ENCODE results near the gene PARP16.
"Not testable (repeated sequence)": the region's sequence is repeated elsewhere in the genome, so short reads cannot be mapped to it uniquely, and the experiment has no call there.

The PARP16 gene

DNA sequence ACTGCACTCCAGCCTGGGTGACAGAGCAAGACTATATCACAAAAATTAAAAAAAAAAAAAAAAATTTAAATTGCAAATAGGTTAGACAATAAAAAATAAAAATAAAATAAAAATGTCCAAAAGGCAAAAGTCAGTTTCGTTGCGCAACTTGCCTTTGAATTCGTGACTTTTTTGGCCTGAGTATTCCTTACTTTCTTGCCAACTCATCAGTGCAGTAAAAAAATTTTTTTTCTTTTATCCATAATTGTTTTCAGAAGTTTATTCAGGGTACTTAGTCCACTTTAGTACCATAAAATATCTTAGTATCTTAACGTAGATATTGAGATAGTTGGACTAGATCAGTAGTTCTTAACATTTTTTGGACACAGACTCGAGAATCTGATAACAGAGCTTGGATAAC is 53.0 kb downstream of the PARP16 start:
- no peak for DNase-seq (ENCODE audit: low read depth)

DNA sequence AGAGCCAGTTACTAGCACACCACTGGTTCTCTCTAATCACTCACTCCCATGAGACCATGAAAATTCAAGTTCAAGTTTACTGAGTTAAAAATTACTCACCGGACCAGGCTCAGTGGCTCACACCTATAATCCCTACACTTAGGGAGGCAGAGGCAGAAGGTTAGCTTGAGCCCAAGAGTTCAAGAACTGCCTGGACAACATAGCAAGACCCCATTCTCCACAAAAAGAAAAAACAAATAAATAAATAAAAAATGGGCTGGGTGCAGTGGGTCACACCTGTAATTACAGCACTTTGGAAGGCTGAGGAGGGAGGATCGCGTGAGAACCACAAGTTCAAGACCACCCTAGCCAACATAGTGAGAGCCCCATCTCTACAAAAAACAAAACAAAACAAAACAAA is 54.2 kb downstream of the PARP16 start:
- DNase-seq (ENCODE audit: low read depth), result no peak

- DNase-seq (ENCODE audit: low read depth), result no peak
These were observed 55.4 kb downstream of the PARP16 start for GRCh38 chr15:65231306-65231705.

GRCh38 chr15:65226901-65227300 is 59.8 kb downstream of the PARP16 start:
- DNase-seq (ENCODE audit: low read depth), result not testable (repeated sequence)

DNA sequence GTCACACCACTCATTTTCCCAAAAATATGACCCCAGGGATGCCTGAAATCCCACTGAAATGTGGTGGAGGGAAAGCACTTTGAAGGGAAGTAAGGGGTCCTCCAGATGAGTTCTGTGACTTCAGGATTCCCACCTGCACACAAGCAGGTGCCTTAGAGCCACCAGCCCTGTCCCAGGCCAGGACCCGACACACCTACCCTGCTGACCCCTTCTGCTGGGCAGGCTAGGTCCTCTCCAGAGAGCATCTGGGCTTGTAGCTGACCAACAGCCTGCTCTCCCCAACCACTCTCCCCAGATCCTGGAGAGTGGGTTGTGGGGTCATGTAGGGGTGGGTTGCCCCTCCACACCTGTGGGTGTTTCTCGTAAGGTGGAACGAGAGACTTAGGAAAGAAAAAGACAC is 60.5 kb downstream of the PARP16 start:
- no peak for DNase-seq (ENCODE audit: low read depth)

- no peak for DNase-seq (ENCODE audit: low read depth)
These were observed 62.7 kb downstream of the PARP16 start for GRCh38 chr15:65223996-65224395.

GRCh38 chr15:65222891-65223290 is 63.8 kb downstream of the PARP16 start:
- DNase-seq (ENCODE audit: low read depth), result no peak

DNA sequence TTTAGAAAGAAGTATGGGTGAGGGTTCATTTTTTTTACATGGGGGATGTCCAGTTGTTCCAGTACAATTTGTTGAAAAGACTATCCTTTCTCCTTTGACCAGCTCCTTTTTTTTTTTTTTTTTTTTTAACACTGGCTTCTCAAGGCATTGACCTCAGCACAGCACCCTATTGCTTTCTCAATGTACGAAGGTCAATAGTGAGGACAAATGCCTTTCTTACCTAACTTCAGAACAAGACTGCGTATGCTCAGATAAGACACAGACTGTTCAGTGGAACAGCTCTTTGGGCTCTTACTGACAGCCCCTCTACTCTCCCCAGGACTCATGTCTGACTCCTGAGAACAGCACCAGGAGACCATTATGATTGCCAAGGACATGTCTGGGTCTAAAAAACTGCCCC is 65.0 kb downstream of the PARP16 start:
- no peak for DNase-seq (ENCODE audit: low read depth)

DNA sequence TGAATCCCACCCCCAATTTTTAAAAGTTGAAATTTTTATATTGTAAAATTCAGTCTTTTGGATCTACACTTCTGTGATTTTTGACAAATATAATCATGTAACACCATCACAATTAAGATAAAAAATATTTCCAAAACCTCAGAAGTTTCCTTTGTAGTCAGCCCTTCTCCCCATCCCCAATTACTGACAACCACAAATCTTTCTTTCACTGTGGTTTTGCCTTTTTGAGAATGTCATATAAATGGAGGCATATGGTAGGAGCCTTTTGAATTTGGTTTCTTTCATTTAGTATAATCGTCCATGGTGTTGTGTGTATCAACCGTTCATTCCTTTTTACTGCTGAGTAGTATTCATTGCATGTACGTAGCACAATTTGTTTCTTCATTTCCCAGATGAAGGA is 67.5 kb downstream of the PARP16 start:
- no peak for DNase-seq (ENCODE audit: low read depth)

DNA sequence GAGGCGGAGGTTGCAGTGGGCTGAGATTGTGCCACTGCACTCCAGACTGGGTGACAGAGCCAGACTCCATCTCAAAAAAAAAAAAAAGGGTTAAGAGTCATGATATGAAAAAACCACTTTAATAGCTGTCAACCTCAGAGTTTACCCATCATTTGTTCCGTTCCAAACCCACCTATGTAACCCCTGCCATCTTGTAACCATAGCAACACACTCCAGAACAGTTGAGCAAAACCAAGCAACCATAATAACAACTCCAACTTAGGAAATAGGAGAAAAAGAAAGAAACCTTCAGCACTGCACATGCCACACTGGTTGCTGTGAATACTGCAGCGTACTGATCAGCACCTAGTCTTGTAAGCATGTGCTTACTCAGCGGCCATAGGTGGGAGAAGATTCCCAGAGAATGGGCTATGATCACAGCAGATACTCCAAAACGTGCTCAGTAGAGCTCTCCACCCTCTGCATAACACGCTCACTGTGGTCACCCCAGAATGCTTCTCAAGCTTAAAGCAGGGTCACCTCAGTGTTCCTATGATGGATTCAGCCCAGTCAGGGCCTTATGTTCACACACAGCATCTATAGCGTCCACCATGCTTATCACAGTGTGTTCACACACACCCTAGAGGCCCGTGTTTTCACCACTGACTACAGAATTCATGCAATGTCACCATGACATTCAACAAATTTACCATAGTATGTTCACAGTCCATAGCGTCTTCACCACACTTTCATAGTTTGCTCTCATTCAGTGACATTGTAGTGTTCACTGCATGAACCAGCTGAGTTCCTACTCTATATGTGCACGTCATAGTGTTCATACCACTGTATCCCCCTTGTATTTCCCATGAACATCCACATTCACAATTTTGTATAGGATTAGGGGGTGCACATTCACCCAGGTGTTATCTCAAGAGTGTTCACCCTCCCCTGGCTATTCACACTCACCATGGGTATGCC is 68.9 kb downstream of the PARP16 start:
- DNase-seq (ENCODE audit: low read depth), result no peak

DNA sequence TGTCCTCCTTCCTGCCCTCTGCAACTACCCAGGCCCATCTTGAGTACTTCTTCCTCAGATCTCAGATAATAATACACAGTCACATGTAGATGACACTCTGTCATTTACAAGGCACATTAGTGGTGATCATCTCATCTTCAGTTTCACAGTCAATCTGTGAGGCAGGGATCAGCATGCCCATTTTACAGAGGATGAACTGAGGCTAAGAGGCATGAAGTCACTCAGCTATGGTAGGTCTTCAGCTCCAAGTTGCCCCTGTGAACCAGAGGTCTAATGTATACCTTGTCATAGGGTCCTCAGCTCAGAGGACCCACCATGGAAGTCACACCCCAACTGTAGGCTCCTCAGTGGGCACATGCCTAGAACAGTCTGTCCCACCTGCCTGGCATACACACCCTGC is 71.2 kb downstream of the PARP16 start:
- no peak for DNase-seq (ENCODE audit: low read depth)

DNA sequence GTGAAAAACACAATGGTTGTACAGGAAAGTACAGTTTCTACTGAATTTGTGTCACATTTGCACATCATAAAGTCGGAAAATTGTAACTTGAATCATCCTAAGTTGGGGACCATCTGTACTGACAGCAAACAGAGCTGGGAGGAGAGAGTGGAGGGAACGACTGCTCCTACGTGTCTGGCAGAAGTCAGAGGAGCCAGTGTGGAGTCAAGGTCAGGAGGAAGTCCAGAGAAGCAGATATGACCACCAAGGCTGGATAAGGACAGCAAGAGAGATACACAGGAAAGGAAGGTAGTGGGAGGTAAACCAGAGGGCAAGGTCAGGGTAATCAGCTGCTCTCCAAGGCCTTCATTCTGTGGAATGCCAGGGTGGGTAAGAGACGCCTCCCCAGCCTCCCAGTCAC is 72.7 kb downstream of the PARP16 start:
- no peak for DNase-seq (ENCODE audit: low read depth)

- DNase-seq (ENCODE audit: low read depth), result no peak
These were observed 73.4 kb downstream of the PARP16 start for GRCh38 chr15:65213241-65213640.

DNA sequence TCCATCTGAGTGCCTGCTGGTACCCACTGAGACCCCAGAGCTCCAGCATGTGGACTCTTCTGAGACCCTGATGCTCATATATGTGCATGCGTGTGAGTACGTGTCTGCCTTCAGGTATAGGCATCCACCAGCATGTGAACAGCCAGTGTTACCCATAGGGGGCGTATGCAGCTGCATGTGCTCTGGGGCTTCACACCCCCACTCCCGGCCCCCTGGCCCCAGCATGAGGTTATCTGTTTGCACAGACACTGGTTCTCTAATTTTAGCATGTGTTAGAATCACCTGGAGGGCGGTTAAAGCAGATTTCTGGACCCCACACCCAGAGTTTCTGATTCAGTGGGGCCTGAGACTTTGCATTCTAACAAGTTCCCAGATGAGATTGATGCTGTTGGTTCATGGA is 74.6 kb downstream of the PARP16 start:
- DNase-seq (ENCODE audit: low read depth), result peak; percentile 5

GRCh38 chr15:65211482-65211982 is 75.2 kb downstream of the PARP16 start:
- DNase-seq (ENCODE audit: low read depth), result no peak

DNA sequence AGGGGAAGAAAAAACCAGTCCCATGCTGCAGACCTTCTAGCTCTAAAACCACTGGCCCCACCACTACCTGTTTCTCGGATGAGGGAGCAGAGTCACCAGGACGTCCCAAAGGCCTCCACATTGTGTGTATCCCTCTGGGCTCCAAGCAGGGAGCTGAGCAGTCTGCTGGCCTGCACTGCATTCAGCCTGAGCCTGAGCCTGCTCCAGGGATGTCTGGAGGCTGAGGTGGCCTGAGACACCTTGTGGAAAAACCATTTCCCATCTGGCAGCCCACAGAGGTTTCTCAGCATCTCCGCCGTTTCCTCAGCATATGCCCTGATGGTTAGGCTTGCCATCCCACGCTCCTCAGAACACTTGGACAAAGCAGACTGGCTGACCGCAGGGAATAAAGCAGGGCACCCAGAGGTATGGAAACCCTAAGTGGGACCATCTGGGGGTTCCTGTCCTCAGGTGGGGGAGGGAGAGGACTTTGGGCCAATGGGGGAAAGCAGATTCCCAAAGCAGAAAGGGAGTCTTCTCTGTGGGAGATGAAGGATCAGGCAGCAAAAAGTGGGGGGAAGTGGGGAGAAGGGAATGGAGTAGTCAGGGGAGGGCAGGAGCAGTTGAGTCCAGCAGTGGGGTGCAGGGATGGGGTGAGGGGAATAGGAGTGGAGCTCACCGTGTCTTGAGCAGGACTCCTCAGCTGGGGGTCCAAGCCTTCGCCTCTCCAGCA is 75.8 kb downstream of the PARP16 start, which contains the start of gene CILP:
Gene CILP, minus strand, starts transcription at position 704 of the 712 bp plus-strand sequence. CDS start 1,718 bp downstream, outside the sequence.
- no peak for DNase-seq (ENCODE audit: low read depth)

- DNase-seq (ENCODE audit: low read depth), result no peak
These were observed 76.7 kb downstream of the PARP16 start for GRCh38 chr15:65209701-65210643.

DNA sequence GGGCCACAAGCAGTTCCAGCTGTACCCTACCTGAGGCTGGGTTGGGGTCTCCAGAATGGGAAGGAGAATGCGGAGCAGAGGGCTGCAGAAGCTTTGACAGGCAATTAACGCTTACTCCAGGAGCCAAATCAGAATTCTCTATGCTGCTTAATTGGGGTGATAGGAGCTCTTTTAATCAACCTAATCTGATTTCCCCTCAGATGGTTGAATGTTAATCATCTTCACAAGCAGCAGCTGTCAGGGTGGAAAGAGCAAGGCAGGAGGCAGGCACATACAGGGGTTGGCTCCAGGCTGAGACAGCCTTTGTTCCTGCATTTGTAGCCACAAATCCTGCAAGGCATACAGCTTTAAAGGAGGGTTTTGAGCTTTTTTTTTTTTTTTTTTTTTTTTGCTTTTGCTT is 78.0 kb downstream of the PARP16 start:
- no peak for DNase-seq (ENCODE audit: low read depth)
